Activated CD8-positive, alpha-beta memory T cell treated with anti-CD3 and anti-CD28 coated beads, Interleukin-2, amount 50 U/mL, for 4 hours (primary cell): ENCODE results near the gene LCN6.
"Not testable (repeated sequence)": the region's sequence is repeated elsewhere in the genome, so short reads cannot be mapped to it uniquely, and the experiment has no call there.

Experiments
- DNase-seq: peaks from one replicate; pipeline ENCODE4 v3.0.0-alpha.2; 2020

Gene LCN6

GRCh38 chr9:136722093-136722968 is 26.0 kb downstream of the LCN6 start:
- no peak for DNase-seq

- no peak for DNase-seq
These were observed 26.8 kb downstream of the LCN6 start for GRCh38 chr9:136721339-136722092.

GRCh38 chr9:136720898-136721338 is 27.4 kb downstream of the LCN6 start:
- DNase-seq, result no peak

GRCh38 chr9:136720251-136720897 is 28.0 kb downstream of the LCN6 start:
- no peak for DNase-seq

- no peak for DNase-seq
These were observed 29.0 kb downstream of the LCN6 start for GRCh38 chr9:136719195-136719880.

GRCh38 chr9:136718345-136719194 is 29.8 kb downstream of the LCN6 start:
- no peak for DNase-seq

GRCh38 chr9:136717399-136717798 is 30.9 kb downstream of the LCN6 start:
- no peak for DNase-seq

GRCh38 chr9:136714893-136715274 is 33.4 kb downstream of the LCN6 start:
- DNase-seq, result no peak

GRCh38 chr9:136714096-136714892 is 34.0 kb downstream of the LCN6 start:
- DNase-seq, result no peak

- no peak for DNase-seq
These were observed 34.8 kb downstream of the LCN6 start for GRCh38 chr9:136713550-136713949.

GRCh38 chr9:136712690-136713544 is 35.4 kb downstream of the LCN6 start:
- no peak for DNase-seq

- DNase-seq, result no peak
These were observed 36.3 kb downstream of the LCN6 start, which contains the start of gene DIPK1B for GRCh38 chr9:136711751-136712689. Gene DIPK1B (plus strand): TSS chr9:136712572. CDS start chr9:136712666, 94 bp downstream.

- not testable (repeated sequence) for DNase-seq
These were observed 37.1 kb downstream of the LCN6 start for GRCh38 chr9:136711219-136711648.

GRCh38 chr9:136710543-136710942 is 37.8 kb downstream of the LCN6 start:
- no peak for DNase-seq

- no peak for DNase-seq
These were observed 38.7 kb downstream of the LCN6 start for GRCh38 chr9:136709454-136710109.

GRCh38 chr9:136707849-136708517 is 40.3 kb downstream of the LCN6 start:
- DNase-seq, result no peak

- DNase-seq, result no peak
These were observed 41.3 kb downstream of the LCN6 start for GRCh38 chr9:136707011-136707410.

GRCh38 chr9:136705564-136705963 is 42.8 kb downstream of the LCN6 start:
- DNase-seq, result no peak
